Ectodermal cell (in vitro differentiated cells): Measurements from ENCODE around the gene ASGR1.

ENCODE experiments used
- H3K27ac ChIP-seq: 2 replicates; pipeline ENCODE4 v1.7.0; 2013; ENCODE audit warnings: mild to moderate bottlenecking, low read depth, low read length; ENCODE audit not compliant: insufficient read depth, poor library complexity, severe bottlenecking
- H3K27me3 ChIP-seq: 2 replicates; pipeline ENCODE4 v1.7.0; 2013; ENCODE audit warnings: mild to moderate bottlenecking, low read length; ENCODE audit not compliant: insufficient read depth, control insufficient read depth, poor library complexity, severe bottlenecking
- H3K36me3 ChIP-seq: one replicate; pipeline ENCODE4 v1.7.0; 2013; ENCODE audit warnings: low read length; ENCODE audit not compliant: control insufficient read depth, insufficient read depth
- H3K4me1 ChIP-seq: one replicate; pipeline ENCODE4 v1.7.0; 2013; ENCODE audit warnings: low read length; ENCODE audit not compliant: control insufficient read depth, insufficient read depth
- H3K4me3 ChIP-seq: 2 replicates; pipeline ENCODE4 v1.7.0; 2013; ENCODE audit warnings: low read depth, low read length, control low read depth; ENCODE audit not compliant: insufficient read depth
- H3K9me3 ChIP-seq: 2 replicates; pipeline ENCODE4 v1.7.0; 2013; ENCODE audit warnings: mild to moderate bottlenecking, low read length, moderate library complexity; ENCODE audit not compliant: control insufficient read depth
- WGBS, 2 experiments: methylation state at CpG; one replicate each; pipeline ENCODE4 v1.1.7; 2013; ENCODE audit warnings: missing lambda C conversion rate in 2 of 2; 5-methylcytosine and 5-hydroxymethylcytosine counted together

Gene ASGR1

DNA sequence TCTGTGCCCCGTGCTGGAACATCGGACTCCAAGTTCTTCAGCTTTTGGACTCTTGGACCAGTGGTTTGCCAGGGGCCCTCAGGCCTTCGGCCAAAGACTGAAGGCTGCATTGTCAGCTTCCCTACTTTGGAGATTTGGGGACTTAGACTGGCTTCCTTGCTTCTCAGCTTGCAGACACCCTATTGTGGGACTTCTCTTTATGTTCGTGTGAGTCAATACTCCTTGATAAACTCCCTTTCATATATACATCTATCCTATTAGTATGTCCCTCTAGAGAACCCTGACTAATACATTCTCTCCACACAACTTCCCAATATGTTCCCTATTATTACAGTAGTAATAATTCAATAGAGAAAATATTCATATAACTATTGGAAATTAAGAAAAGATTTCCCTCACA is 55.3 kb downstream of the ASGR1 start:
- Histone ChIP-seq H3K27ac (no peak overlapping the region), H3K4me3 (no peak overlapping the region), H3K4me1 (no peaks in the 10 kb centered on the region), H3K27me3 (no peaks in the 10 kb centered on the region), H3K9me3 (no peaks in the 10 kb centered on the region), H3K36me3 (no peaks in the 10 kb centered on the region)
- WGBS, 2 experiments, result 91 to 96% methylated on average over 4 of the region's 4 CpGs
